Skin epidermis (tissue), 12 donors: ENCODE data around the gene LRPAP1.
"Not testable (repeated sequence)": the region's sequence is repeated elsewhere in the genome, so short reads cannot be mapped to it uniquely, and the experiment has no call there.

Experiments used
- H3K27ac ChIP-seq, 21 experiments: fragments of 200-600 bp; sonication (generic) in 11 of 21; one replicate each; pipeline ENCODE4 v1.5.0; 2020; ENCODE audit warnings: mild to moderate bottlenecking in 3 of 21, inconsistent platforms in 2 of 21, moderate library complexity in 2 of 21
- H3K4me3 ChIP-seq, 7 experiments: fragments of 200-600 bp; sonication (generic) in 2 of 7; one replicate each; pipeline ENCODE4 v1.5.0; 2020; ENCODE audit warnings: inconsistent platforms in 2 of 7, mild to moderate bottlenecking in 2 of 7, moderate library complexity in 1 of 7

Gene LRPAP1

DNA sequence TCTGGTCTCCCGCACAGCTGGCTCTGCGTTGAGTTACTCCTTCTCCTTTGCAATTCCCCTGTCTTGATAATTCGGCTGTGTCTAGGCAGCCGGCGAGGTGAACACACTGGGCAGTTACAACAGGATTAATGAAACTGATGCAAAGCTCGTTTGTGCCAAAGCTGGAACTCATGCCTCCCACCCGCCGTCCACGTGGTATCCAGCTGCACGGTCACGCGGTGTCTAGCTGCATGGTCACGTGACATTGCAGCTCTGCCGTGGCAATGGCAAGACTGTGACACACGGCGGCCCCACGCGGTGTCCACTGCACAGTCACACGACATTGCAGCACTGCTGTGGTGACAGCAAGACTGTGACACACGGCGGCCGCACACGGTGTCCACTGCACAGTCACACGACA, 31.2 kb upstream of the LRPAP1 start:
- H3K4me3 ChIP-seq = no peak overlapping the region

DNA sequence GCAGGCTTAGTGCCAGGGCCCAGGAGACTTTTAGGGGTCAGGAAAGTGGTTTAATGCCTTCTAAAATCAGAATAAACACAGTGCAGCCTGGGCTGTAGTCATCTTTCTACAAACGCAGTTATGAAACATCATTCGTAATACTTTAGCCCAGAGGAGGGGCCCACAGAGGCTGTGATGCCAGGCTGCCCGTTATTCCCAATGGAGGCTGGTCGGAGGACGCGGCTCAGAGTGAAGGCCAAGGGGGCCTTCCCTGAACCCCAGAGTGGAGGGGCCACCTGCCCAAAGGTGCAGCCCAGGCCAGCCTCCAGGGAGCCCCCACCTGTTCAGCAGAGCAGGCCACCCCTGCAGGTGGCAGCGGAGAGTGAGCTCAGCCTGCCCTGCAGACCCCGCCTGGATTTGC, 29.9 kb upstream of the LRPAP1 start:
- H3K4me3 ChIP-seq = not testable (repeated sequence)

More for the DNA sequence above, 31.2 kb upstream of the LRPAP1 start:
- H3K27ac ChIP-seq = no peak overlapping the region

GRCh38 chr4:3560465-3560864, 28.2 kb upstream of the LRPAP1 start:
- H3K27ac ChIP-seq, H3K4me3 ChIP-seq: not testable (repeated sequence)

More for the DNA sequence above, 29.9 kb upstream of the LRPAP1 start:
- H3K27ac ChIP-seq = not testable (repeated sequence)

DNA sequence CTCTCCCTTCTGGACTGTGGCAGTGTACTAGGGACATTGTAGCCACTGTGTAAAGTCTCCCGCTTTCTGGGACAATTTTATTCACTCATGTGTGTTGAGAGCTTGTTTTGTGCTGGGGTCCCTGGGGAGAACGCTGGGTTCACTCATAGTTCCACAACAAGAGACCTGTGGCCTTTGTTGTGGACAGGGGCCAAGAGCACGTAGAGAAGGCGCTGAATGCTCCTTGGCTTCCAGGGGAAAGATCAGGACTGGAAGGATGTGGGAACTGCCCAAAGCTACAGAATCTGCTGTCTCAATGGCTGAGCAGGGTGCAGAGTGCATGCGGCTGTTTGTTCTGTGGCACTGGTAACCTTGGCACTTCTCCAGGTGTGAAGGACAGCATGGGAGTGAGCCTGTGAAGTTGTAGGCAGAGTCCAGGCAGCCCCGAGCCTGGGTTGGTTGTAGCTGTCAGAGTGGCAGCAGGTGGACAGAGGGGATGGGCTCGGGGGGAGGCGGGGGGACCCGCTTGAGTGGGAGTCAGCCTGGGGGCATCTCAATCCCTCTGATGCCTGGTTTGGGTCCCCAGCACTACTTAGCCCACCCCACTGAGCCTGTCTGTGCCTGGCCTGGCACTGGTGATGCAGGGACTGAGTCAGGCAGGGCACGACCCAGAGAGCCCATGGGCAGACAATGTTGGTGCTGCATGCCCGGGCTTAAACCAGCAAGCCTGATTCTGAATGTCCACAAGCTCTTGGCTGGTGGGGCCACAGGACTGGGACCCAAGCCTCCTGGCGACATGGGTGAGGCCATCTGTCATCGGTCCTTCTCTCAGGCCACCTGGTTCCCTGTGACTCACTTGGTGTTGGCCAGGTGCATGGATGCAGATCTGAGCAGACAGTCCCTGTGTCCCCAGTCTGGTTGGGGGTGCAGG, 27.4 kb upstream of the LRPAP1 start:
- not testable (repeated sequence) for H3K27ac ChIP-seq, H3K4me3 ChIP-seq

- H3K27ac ChIP-seq, H3K4me3 ChIP-seq: not testable (repeated sequence)
These were observed 26.3 kb upstream of the LRPAP1 start for GRCh38 chr4:3558514-3558836.

- not testable (repeated sequence) for H3K27ac ChIP-seq, H3K4me3 ChIP-seq
These were observed 25.7 kb upstream of the LRPAP1 start for GRCh38 chr4:3557676-3558513.

DNA sequence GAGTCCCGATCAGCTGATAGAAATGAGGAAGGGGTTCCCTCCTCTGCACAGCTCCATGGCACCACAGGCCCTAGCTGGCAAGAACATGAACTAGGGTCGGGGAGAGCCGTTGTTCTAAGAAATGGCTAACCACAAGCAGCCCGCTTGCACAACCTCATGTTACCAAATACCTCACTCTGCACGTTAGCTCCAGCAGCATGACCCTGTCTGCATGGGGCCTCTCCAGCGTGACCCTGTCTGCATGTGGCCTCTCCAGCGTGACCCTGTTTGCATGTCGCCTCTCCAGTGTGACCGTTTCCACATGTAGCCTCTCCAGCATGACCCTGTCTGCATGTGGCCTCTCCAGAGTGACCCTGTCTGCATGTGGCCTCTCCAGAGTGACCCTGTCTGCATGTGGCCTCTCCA, 24.9 kb upstream of the LRPAP1 start:
- not testable (repeated sequence) for H3K4me3 ChIP-seq, H3K27ac ChIP-seq

DNA sequence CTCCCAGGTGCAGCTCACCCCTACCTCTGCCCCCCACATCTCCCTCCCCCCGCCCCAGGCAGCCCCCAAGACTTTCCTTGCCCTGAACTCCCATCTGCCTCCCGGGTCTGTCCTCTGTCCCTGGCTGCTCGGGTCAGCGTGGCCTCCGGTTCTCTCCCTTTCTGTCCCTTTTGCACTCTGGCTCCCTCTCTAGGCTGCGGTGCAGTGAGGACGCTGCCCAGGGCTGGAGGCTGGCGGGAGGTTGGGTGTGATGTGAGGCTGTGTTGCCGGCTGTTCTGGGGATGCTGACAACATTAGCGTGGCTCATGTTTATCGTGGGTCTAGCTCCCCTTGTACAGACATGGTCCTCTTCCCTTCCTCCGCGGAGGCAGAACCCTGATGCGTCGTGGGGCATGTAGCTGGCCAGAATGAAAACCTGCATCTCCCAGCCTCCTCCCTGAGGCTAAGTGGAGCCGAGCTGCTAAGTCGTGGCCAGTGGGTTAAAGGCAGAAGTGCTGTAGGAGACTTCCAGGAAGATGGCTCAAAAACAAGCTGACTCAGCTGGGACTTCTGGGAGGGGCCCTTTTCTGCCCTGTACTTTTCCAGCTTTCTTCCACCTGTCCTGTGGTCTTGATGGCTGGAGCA, 24.1 kb upstream of the LRPAP1 start:
- not testable (repeated sequence) for H3K4me3 ChIP-seq, H3K27ac ChIP-seq

GRCh38 chr4:3555459-3556070, 23.3 kb upstream of the LRPAP1 start:
- H3K4me3 ChIP-seq, H3K27ac ChIP-seq: not testable (repeated sequence)

DNA sequence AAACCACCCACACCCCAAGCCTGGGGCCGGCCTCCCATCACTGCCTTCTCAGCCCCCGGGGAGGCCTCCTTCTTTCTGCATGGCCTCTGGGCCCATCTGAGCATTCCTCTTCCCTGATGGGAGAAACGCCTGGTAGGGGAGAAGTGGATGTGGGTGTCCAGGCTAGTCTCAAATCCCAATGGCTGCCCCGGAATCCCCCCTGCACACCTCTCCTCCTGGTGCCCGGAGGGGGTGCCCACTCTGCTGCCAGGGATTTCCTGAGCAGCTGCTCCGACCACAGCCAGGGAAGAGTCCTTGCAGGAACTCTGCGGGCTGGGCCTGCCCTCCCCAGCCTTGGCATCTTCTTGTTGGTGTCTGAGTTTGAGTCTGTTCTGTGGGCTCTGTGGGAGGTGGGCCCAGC, 19.1 kb upstream of the LRPAP1 start:
- not testable (repeated sequence) for H3K4me3 ChIP-seq, H3K27ac ChIP-seq

DNA sequence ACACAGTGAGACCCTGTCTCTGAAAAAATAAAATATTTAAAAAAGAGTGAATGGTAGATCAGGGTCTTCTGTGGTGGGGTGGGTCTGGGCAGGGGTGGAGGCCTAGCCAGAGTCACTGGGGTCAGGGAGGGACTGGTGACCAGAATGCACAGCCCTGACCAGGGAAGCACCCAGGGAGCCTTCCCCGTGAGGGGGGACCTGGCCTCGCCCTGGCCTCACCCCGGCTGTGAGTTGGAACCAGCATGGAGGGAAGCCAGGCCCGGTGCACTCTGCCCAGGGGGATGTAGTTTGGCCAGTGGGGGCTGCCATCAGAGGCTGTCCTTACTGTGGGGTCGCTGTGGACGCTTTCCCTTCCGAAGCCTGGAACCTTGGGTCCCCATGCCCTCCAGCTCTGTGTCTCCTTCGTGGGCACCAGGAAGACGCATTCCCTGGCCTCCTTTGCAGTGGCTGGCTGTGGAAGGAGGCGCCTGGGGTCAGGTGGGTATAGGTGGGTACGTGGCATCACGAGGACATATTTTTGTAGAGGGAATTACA, 18.6 kb upstream of the LRPAP1 start:
- not testable (repeated sequence) for H3K27ac ChIP-seq, H3K4me3 ChIP-seq

- H3K4me3 ChIP-seq, H3K27ac ChIP-seq: not testable (repeated sequence)
These were observed 17.8 kb upstream of the LRPAP1 start for GRCh38 chr4:3550041-3550440.

DNA sequence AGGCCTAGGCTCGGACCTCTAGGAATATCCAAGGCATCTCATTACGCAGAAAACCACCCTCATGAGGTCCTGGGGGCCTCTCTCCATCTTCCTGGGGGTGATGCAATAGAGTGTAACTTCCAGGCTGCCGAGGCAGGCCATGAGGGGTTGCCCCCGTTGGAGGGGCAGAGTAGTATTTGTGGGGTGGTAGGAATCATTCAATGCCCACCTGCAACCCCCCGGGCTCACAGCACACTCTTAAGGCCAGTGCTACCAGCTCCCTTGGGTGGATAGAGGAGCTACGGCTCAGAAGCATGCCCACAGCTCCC, 17.4 kb upstream of the LRPAP1 start:
- H3K27ac ChIP-seq = not testable (repeated sequence)

DNA sequence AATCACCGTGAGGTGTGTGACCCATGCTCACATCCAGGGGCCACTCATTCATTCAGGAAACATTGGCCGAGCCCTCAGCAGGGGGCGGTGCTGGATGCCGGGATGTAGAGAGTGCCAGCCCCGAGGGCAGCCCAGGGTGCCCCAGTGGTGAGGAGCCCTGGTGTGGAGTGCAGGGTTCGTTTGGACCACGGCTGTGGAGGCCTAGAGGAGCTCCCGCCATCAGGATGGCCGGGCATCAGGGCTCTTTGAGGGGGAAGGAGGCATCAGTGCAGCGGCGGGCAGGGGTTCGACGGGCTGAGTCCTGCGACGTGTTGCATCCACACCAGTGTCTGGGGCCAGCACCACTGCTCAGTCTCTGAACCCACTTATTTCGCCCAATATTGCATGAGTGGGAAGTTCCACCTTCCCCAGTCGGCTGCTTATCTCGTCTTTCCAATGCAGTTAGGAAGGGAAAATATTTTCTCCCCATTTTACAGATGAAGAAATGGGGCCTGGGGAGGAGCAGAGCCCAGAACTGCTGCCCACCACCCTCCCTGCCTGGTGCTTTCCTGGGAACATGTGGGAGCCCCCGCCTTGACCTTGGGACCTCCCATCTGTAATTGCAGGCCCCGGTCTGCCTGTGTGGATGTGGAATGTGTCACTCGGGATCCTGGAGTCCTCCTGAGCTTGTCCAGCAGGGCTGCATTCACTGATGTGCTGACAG, 16.9 kb upstream of the LRPAP1 start:
- H3K27ac ChIP-seq, H3K4me3 ChIP-seq: not testable (repeated sequence)

More for the DNA sequence above, 17.4 kb upstream of the LRPAP1 start:
- not testable (repeated sequence) for H3K4me3 ChIP-seq

GRCh38 chr4:3546721-3547120, 14.5 kb upstream of the LRPAP1 start:
- H3K4me3 ChIP-seq, H3K27ac ChIP-seq: not testable (repeated sequence)

DNA sequence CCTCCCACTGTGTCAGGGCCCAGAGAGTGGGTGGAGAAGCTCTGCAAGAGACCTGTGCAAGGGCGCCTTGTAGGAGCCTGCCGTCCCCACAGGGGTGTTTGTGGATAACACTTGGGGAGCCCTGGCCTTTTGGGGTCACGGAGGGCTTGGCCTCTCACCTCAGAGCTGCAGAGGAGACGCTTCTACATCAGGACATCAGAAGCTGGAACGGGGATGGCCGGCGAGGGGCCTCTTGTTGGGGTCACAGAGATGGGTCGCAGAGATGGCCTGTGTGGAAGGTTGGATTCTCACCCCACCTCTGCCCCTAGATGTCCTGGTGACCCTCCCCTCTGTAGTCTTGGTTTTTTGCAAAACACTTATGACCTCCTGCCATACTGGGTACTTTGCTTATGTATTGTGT, 13.1 kb upstream of the LRPAP1 start:
- not testable (repeated sequence) for H3K27ac ChIP-seq, H3K4me3 ChIP-seq

GRCh38 chr4:3544259-3545025, 12.2 kb upstream of the LRPAP1 start:
- not testable (repeated sequence) for H3K4me3 ChIP-seq
- H3K27ac ChIP-seq = peak overlapping the region in 1 of 21 experiments; percentile 41

- not testable (repeated sequence) for H3K4me3 ChIP-seq
These were observed 11.2 kb upstream of the LRPAP1 start for GRCh38 chr4:3543415-3543814.

DNA sequence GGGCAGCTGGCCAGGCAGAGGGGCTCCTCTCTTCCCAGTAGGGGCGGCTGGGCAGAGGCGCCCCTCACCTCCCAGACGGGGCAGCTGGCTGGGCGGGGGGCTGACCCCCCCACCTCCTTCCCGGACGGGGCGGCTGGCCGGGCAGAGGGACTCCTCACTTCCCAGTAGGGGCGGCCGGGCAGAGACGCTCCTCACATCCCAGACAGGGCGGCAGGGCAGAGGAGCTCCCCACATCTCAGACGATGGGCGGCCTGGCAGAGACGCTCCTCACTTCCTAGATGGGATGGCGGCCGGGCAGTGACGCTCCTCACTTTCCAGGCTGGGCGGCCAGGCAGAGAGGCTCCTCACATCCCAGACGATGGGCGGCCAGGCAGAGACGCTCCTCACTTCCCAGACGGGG, 6.7 kb upstream of the LRPAP1 start:
- not testable (repeated sequence) for H3K4me3 ChIP-seq

More at GRCh38 chr4:3543415-3543814, 11.2 kb upstream of the LRPAP1 start:
- H3K27ac ChIP-seq = not testable (repeated sequence)

More for the DNA sequence above, 6.7 kb upstream of the LRPAP1 start:
- not testable (repeated sequence) for H3K27ac ChIP-seq
